Liver (tissue), 9 donors: ENCODE results near the gene PINK1. TPM values are rescaled to one million over a fixed set of nuclear protein-coding genes. Genes with fewer than 3 reads are reported as not detected.

ENCODE experiments used
- DNase-seq: peaks from one replicate; pipeline ENCODE4 v3.0.0-alpha.2; 2017; ENCODE audit warnings: low spot score
- H3K27ac ChIP-seq, 2 donors: one replicate each; pipeline ENCODE4 v1.7.0; 2013; ENCODE audit warnings: inconsistent platforms in 2 of 2, low read length in 2 of 2, control low read depth in 1 of 2, low read depth in 1 of 2, mild to moderate bottlenecking in 1 of 2
- H3K27me3 ChIP-seq, 4 donors: one replicate each; pipeline versions ENCODE4 v1.6.1 to v1.7.0; 2013; ENCODE audit warnings: low read length in 3 of 4, inconsistent platforms in 1 of 4, mild to moderate bottlenecking in 1 of 4, moderate library complexity in 1 of 4; ENCODE audit not compliant: control insufficient read depth in 4 of 4, insufficient read depth in 4 of 4
- H3K36me3 ChIP-seq, 4 donors: one replicate each; pipeline versions ENCODE4 v1.6.1 to v1.7.0; 2013; ENCODE audit warnings: low read length in 3 of 4, mild to moderate bottlenecking in 3 of 4, low read depth in 1 of 4, moderate library complexity in 1 of 4; ENCODE audit not compliant: control insufficient read depth in 4 of 4, insufficient read depth in 3 of 4
- H3K4me1 ChIP-seq, 4 donors: one replicate each; pipeline versions ENCODE4 v1.6.1 to v1.7.0; 2013; ENCODE audit warnings: low read length in 3 of 4, mild to moderate bottlenecking in 3 of 4, moderate library complexity in 1 of 4; ENCODE audit not compliant: control insufficient read depth in 4 of 4, insufficient read depth in 4 of 4
- H3K4me3 ChIP-seq, 3 donors: one replicate each; pipeline versions ENCODE4 v1.6.1 to v1.7.0; 2013; ENCODE audit warnings: low read length in 3 of 3, control low read depth in 1 of 3, low read depth in 1 of 3, mild to moderate bottlenecking in 1 of 3
- H3K9ac ChIP-seq, 2 donors: one replicate each; pipeline ENCODE4 v1.7.0; 2013; ENCODE audit warnings: low read length in 2 of 2, mild to moderate bottlenecking in 2 of 2, moderate library complexity in 2 of 2, control low read depth in 1 of 2, low read depth in 1 of 2
- H3K9me3 ChIP-seq, 4 donors: one replicate each; pipeline versions ENCODE4 v1.6.1 to v1.7.0; 2013; ENCODE audit warnings: low read length in 3 of 4; ENCODE audit not compliant: control insufficient read depth in 4 of 4
- CTCF ChIP-seq: fragments of 150-350 bp; IDR thresholded peaks from 2 replicates; pipeline ENCODE4 v1.5.1; 2017; ENCODE audit warnings: improper control_type of control experiment, low read depth, low read length; ENCODE audit not compliant: missing input control
- EGR1 ChIP-seq, 2 donors: IDR thresholded peaks; 2 replicates each; pipeline ENCODE4 v1.6.1; 2016 to 2018; ENCODE audit warnings: antibody characterized with exemption in 2 of 2, low read depth in 2 of 2
- FOXA1 ChIP-seq: IDR thresholded peaks from 2 replicates; pipeline ENCODE4 v1.6.1; 2016; ENCODE audit warnings: antibody characterized with exemption
- FOXA2 ChIP-seq: IDR thresholded peaks from 2 replicates; pipeline ENCODE4 v1.6.1; 2016; ENCODE audit warnings: antibody characterized with exemption
- GABPA ChIP-seq, 2 donors: IDR thresholded peaks in 1 of 2; conservative IDR thresholded peaks in 1 of 2; 2 replicates each; pipeline ENCODE4 v1.6.1; 2016; ENCODE audit warnings: antibody characterized with exemption in 2 of 2, mild to moderate bottlenecking in 1 of 2, moderate library complexity in 1 of 2
- HNF4A ChIP-seq, 2 donors: conservative IDR thresholded peaks; 2 replicates each; pipeline ENCODE4 v1.6.1; 2016; ENCODE audit warnings: antibody characterized with exemption in 2 of 2, mild to moderate bottlenecking in 2 of 2
- HNF4G ChIP-seq: IDR thresholded peaks from 2 replicates; pipeline ENCODE4 v1.6.1; 2016; ENCODE audit warnings: antibody characterized with exemption
- JUND ChIP-seq, 2 donors: IDR thresholded peaks; 2 replicates each; pipeline ENCODE4 v1.6.1; 2016; ENCODE audit warnings: antibody characterized with exemption in 2 of 2
- MAX ChIP-seq: IDR thresholded peaks from 2 replicates; pipeline ENCODE4 v1.6.1; 2016; ENCODE audit warnings: antibody characterized with exemption
- NR2F2 ChIP-seq: IDR thresholded peaks from 2 replicates; pipeline ENCODE4 v1.6.1; 2016; ENCODE audit warnings: antibody characterized with exemption
- RAD21 ChIP-seq, 2 donors: IDR thresholded peaks; 2 replicates each; pipeline ENCODE4 v1.6.1; 2016; ENCODE audit warnings: antibody characterized with exemption in 2 of 2, mild to moderate bottlenecking in 2 of 2
- RXRA ChIP-seq, 2 donors: IDR thresholded peaks; 2 replicates each; pipeline ENCODE4 v1.6.1; 2017 to 2018; ENCODE audit warnings: antibody characterized with exemption in 2 of 2, mild to moderate bottlenecking in 1 of 2
- SP1 ChIP-seq: IDR thresholded peaks from 2 replicates; pipeline ENCODE4 v1.6.1; 2018; ENCODE audit warnings: antibody characterized with exemption, mild to moderate bottlenecking
- TAF1 ChIP-seq: conservative IDR thresholded peaks from 2 replicates; pipeline ENCODE4 v1.6.1; 2016; ENCODE audit warnings: antibody characterized with exemption, mild to moderate bottlenecking
- YY1 ChIP-seq: IDR thresholded peaks from 2 replicates; pipeline ENCODE4 v1.6.1; 2016; ENCODE audit warnings: antibody characterized with exemption, mild to moderate bottlenecking
- ZBTB33 ChIP-seq: IDR thresholded peaks from 2 replicates; pipeline ENCODE4 v1.6.1; 2016; ENCODE audit warnings: antibody characterized with exemption
- WGBS: extraction: QIAGEN DNeasy Blood & Tissue Kit; methylation state at CpG from one replicate; pipeline ENCODE4 v1.1.7; 2013; 5-methylcytosine and 5-hydroxymethylcytosine counted together
- polyA plus RNA-seq, 2 donors: library from polyadenylated mRNA; stranded (reverse) in 1 of 2; unstranded in 1 of 2; fragments of 200-250 nt in 1 of 2; fragments of >200 nt in 1 of 2; fragmentation: Nextera tagmentation in 1 of 2; extraction: Ambion mirVana in 1 of 2; gene quantifications; one replicate each; pipeline versions ENCODE4 v1.2.1 to v1.2.3, GENCODE V29; 2013 to 2015
- total RNA-seq, 2 donors: library from RNA; depleted of rRNA; stranded (reverse); fragments of >200 nt; gene quantifications; one replicate each; pipeline ENCODE4 v1.2.3, GENCODE V29; 2014
- donor health status: healthy.
- donor health status: healthy.
- donor health status: healthy.
- donor health status: healthy.
- donor health status: healthy.

The PINK1 gene
- total and polyA plus RNA-seq, 4 donors: 52.7 to 118 (median 62.2) TPM

GRCh38 chr1:20609541-20609940 lies 23.7 kb upstream of the PINK1 start:
- no peak for DNase-seq
- no peak overlapping the region for H3K4me3 ChIP-seq
- no peak overlapping the region for H3K9ac ChIP-seq
- peaks cover 0 to 12% (median 5%) of the 10 kb centered on the region in 4 donors for H3K36me3 ChIP-seq
- H3K27me3 ChIP-seq: no peaks in the 10 kb centered on the region
- TF ChIP-seq RXRA (IDR thresholded peaks at IDR 0.05) (no peak), TAF1 (no peak), MAX (no peak), FOXA1 (no peak), FOXA2 (no peak), HNF4G (no peak), GABPA (IDR thresholded peaks at IDR 0.05 in 1 of 2, conservative IDR thresholded peaks at IDR 0.05 in 1 of 2) (no peak), JUND (IDR thresholded peaks at IDR 0.05) (no peak), EGR1 (IDR thresholded peaks at IDR 0.05; ENCODE audit: low read depth in 2 of 2) (no peak), HNF4A (conservative IDR thresholded peaks at IDR 0.05) (no peak), NR2F2 (no peak), RAD21 (IDR thresholded peaks at IDR 0.05) (no peak)
- H3K9me3 ChIP-seq: no peaks in the 10 kb centered on the region
- H3K27ac ChIP-seq: no peak overlapping the region
- WGBS: 91% methylated on average over 6 of the region's 6 CpGs
- H3K4me1 ChIP-seq: peaks cover 9 to 37% (median 22%) of the 10 kb centered on the region in 4 donors

- no peaks in the 10 kb centered on the region for H3K9me3 ChIP-seq
- H3K36me3 ChIP-seq: peaks cover 0 to 12% (median 5%) of the 10 kb centered on the region in 4 donors
- no peaks in the 10 kb centered on the region for H3K27me3 ChIP-seq
- TF ChIP-seq JUND (IDR thresholded peaks at IDR 0.05): no peak
- TF ChIP-seq ZBTB33: no peak
- TF ChIP-seq RAD21 (IDR thresholded peaks at IDR 0.05): no peak
- TF ChIP-seq GABPA (IDR thresholded peaks at IDR 0.05 in 1 of 2, conservative IDR thresholded peaks at IDR 0.05 in 1 of 2): no peak
- TF ChIP-seq TAF1: no peak
- no peak for TF ChIP-seq HNF4G
- no peak for TF ChIP-seq EGR1 (IDR thresholded peaks at IDR 0.05; ENCODE audit: low read depth in 2 of 2)
- no peak for TF ChIP-seq FOXA2
- TF ChIP-seq CTCF: no peak
- TF ChIP-seq YY1: no peak
- no peak for TF ChIP-seq MAX
- TF ChIP-seq FOXA1: no peak
- no peak for TF ChIP-seq SP1
- H3K4me3 ChIP-seq: no peak overlapping the region
- H3K4me1 ChIP-seq: peaks cover 4 to 31% (median 16%) of the 10 kb centered on the region in 4 donors
- DNase-seq: no peak
- H3K27ac ChIP-seq: no peak overlapping the region
- no peak overlapping the region for H3K9ac ChIP-seq
- WGBS: 98% methylated on average over 2 of the region's 2 CpGs
Observed at GRCh38 chr1:20610970-20611369, 22.3 kb upstream of the PINK1 start.
